Colon (tissue), 2 donors: ENCODE data around the gene PHACTR2.
A peak's percentile ranks its signal among the peaks of the same experiment; 100 is the strongest.
"Not testable (repeated sequence)": the region's sequence is repeated elsewhere in the genome, so short reads cannot be mapped to it uniquely, and the experiment has no call there.

Experiments used
- FAIRE-seq: peaks from 2 replicates; lab custom pipeline; 2012; peaks lifted over from hg19 to GRCh38; lab: Jason Lieb, UNC
- donor health status: control.
- donor health status: control.

PHACTR2 gene

GRCh38 chr6:143807103-143807772 is 129.5 kb downstream of the PHACTR2 start:
- no peak for FAIRE-seq

GRCh38 chr6:143810745-143811144 is 133.0 kb downstream of the PHACTR2 start:
- FAIRE-seq, result no peak

- FAIRE-seq, result peak; percentile 74
Observed at GRCh38 chr6:143811501-143812157, 133.9 kb downstream of the PHACTR2 start.

DNA sequence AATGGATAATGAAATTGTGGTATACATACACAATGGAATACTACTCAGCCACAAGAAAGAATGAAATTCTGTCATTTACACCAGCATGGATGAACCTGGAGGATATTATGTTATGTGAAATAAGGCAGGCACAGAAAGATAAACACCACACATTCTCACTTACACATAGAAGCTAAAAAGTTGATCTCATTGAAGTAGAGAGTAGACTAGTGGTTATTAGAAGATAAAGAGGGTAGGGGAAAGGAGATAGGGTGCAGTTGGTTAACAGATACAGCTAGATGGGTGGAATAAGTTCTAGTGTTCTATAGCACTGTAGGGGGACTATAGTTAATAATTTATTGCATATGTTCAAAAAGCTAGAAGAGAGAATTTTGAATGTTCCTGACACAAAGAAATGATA is 139.9 kb downstream of the PHACTR2 start:
- no peak for FAIRE-seq

DNA sequence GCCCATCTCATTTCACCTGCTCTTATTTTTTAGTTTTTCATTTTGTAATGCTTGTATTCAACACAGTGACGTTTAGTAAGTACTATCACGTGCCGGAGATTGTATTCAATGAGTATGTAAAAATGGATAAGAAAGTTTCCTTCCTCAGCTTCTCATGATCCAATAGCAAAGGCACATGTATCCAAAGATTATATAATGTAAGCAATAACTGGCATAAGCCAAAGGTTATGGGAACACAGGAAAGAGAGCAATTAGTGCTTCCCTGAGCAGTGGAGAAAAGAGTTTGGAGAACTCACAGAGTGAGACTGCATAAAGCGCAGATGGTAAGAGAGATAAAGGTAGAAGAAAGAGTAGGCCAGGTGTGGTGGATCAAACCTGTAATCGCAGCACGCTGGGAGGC is 143.6 kb downstream of the PHACTR2 start:
- no peak for FAIRE-seq

GRCh38 chr6:143822584-143823024 is 144.8 kb downstream of the PHACTR2 start:
- FAIRE-seq, result no peak

DNA sequence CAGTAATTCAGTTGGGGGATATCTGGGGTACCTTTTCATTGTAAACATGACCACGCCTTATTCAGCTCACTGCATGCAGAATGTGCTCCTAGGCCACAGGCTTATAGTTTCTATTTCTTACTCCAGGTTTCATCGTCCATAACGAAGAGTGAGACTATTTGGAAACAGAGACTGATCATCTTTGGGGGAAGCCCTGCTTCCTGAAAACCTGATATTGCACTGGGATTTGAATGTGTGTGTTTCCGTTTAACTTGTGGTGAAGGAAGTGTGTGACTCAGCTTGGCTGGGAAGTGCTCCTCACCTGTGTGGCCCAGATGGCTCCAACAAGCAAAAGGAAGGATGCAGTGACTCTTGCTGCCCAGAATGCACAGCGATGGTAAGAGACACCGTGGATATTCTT is 145.8 kb downstream of the PHACTR2 start:
- no peak for FAIRE-seq

GRCh38 chr6:143828572-143828971 is 150.8 kb downstream of the PHACTR2 start:
- FAIRE-seq, result no peak

DNA sequence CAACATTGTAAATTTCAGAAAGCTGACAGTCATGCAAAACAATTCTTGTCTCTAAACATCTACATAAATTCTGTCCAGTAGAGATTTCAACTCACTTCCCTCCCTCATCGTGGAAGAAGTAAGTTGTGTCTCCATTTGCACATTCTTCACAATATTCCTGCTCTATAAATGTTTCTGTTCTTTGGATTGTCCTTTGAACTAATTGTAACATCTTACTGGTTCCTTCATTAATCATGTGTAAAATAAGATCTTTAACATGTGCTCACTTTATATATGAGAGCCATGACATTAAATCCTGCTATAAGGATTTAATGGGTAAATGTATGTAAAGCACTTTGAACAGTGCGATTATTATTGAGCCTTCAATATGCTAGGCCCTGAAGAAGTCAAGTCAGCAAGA is 158.4 kb downstream of the PHACTR2 start:
- FAIRE-seq, result no peak

- FAIRE-seq, result no peak
Observed at GRCh38 chr6:143838395-143838794, 160.6 kb downstream of the PHACTR2 start.

- no peak for FAIRE-seq
Observed at GRCh38 chr6:143839196-143839595, 161.4 kb downstream of the PHACTR2 start.

DNA sequence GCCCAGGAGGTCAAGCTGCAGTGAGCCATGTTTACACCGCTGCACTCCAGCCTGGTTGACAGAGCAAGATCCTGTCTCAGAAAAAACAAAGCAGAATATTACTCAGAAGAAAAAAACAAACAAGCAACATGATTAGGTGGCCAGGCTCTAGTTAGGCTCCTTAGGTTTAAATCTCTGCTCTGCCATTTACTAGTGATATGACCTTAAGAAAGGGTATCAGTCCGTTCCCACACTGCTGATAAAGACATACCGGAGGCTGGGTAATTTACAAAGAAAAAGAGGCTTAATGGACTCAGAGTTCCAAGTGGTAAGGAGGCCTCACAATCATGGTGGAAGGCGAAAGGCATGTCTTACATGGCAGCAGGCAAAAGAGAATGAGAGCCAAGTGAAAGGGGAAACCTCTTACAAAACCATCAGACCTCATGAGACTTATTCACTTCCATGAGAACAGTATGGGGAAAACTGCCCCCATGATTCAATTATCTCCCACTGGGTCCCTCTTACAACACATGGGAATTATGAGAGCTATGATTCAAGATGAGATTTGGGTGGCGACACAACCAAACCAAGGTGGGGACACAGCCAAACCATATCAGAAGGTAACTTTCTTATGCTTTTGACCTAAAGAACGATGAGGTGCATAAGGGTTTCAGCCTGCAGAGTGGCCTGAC is 163.0 kb downstream of the PHACTR2 start:
- FAIRE-seq, result no peak

DNA sequence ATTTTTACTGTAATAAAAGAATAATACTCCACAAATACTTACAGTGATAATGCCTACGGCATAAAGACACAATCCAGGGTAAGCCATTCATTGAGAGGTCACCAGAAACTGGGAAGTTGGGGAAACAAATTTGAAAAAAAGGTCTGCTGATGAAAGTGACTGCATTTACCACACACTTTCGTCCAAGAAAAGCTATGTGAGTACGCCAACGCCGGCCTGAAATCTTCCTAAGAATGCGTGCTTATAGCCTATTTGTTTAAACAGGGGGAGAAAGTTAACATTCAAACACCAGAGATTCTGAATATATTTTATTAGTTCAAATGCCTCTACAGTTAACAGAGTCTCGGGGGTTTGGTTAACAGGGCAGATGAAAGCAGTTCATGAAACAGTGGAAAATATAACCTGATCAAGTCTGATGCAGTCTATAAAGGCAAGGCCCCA is 164.7 kb downstream of the PHACTR2 start:
- no peak for FAIRE-seq

DNA sequence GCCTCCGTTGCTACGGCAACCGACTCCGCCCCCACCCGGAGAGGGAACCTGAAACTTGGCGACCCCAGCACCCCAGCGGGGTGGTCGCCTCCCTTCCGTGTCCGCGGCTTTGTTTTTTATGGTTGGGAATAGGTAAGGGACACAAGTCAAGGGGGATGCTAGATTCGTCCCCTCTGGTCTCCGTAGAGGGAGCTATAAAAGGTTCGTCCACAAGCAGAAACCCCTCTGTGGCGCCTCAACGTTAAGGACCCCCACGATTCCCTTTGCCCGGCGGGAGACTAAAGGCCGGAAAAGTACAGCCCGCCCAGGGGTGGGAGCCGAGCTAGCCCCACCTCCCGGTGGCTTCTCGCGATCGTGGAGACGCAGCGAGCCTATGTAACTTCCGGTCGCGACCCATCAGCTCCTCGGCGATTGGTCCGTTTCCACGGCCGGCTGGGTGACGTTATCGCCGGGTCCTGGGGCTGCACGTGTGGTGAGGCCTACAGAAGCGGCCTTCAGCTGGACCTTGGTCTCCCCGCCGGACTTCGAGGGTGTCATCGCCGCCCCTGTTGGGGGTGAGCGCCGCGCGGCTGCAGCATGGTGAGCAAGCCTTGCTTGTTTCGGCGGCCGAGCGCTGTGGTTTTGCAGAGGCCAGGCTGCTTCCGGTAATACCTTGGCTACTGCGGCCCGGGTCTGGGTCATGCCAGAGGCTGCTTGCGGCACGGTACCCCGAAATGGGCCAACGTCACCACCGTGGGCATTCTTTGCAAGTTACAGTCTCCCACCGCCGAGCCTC is 165.3 kb downstream of the PHACTR2 start, which contains the start of gene LTV1:
Gene LTV1 (plus strand): TSS at position 437 of the 775 bp plus-strand sequence. CDS start 140 bp downstream, at position 577.
- FAIRE-seq, result no peak

DNA sequence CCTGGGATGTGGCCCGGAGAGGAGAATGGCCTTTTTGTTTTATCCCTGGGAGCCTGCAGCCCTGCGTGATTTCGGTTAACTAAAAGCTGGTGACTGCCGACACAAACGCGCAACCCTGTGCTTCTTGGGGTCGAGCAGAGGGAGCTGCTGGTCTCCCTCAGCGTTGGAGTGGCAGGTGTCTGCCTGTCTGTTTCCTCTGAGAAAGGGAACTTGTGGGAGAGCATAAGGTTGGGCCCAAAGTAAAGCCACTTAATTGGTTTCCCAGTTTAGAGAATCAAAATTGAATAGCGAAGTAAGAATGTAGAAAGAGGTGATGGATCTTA is 165.9 kb downstream of the PHACTR2 start:
- no peak for FAIRE-seq

DNA sequence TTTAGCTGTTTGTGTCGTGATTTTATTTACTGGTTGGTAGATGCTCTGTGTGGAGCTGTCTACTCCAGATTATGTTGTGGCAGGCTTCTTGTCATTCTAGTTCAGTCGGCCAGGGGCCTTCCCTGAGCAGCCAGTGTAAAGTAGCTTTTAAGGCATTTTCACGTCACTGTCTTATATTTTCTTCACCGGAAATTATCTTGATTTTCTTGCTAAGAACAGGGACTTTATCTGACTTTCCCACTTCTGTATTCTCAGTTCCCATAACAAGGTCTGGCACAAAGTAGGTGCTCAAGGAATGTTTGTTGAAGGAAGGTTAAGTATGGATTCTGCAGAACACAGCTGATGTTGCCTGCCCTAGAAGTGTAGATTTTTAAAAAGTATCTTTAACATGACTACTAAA is 166.2 kb downstream of the PHACTR2 start:
- no peak for FAIRE-seq

GRCh38 chr6:143845033-143845432 is 167.3 kb downstream of the PHACTR2 start:
- no peak for FAIRE-seq

DNA sequence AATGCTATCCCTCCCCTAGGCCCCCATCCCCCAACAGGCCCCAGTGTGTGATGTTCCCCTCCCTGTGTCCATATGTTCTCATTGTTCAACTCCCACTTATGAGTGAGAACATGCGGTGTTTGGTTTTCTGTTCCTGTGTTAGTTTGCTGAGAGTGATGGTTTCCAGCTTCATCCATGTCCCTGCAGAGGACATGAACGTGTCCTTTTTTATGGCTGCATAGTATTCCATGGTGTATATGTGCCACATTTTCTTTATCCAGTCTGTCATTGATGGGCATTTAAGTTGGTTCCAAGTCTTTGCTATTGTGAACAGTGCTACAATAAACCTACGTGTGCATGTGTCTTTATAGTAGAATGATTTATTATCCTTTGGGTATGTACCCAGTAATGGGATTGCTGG is 173.9 kb downstream of the PHACTR2 start:
- not testable (repeated sequence) for FAIRE-seq

GRCh38 chr6:143855057-143855456 is 177.3 kb downstream of the PHACTR2 start:
- not testable (repeated sequence) for FAIRE-seq

- FAIRE-seq, result not testable (repeated sequence)
Observed at GRCh38 chr6:143856762-143857161, 179.0 kb downstream of the PHACTR2 start.

GRCh38 chr6:143857651-143858050 is 179.9 kb downstream of the PHACTR2 start:
- FAIRE-seq, result no peak

DNA sequence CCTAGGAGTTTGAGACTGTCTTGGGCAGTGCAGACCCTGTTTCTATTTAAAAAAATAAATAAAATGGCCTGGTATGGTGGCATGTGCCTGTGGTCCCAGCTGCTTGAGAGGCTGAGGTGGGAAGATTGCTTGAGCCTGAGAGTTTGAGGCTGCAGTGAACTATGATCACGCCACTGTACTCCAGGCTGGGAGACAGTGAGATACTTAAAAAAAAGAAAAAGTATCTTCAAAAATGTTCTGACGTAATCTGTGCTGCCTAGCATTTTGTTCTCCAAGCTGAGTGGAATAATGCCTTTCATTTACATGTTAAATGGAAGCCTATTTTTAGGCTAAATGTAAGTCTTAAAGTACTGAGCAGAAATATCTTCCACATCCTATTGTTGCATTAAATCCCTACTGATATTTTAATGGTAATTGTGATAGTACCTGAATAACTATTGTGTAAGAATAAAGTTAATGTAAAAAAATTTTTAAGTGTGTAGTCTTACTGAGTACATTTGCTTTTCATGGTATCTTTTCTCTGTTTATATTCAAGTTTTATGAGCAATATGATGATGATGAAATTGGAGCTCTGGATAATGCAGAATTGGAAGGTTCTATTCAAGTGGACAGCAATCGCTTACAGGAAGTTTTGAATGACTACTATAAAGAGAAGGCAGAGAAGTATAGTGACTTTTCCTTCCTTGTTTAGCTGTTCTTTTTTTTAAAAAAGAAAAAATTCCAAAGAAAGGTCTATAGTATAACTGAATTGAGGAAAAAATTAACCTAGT is 182.3 kb downstream of the PHACTR2 start:
- FAIRE-seq, result no peak
